Measurements from ENCODE around the gene PHLPP1.
"Not testable (repeated sequence)": the region's sequence is repeated elsewhere in the genome, so short reads cannot be mapped to it uniquely, and the experiment has no call there.

The PHLPP1 gene

GRCh38 chr18:62809445-62809844 lies 94.1 kb downstream of the PHLPP1 start:
- not testable (repeated sequence) for DNase-seq (ENCODE audit: low read depth in 2 of 2)

- no peak for DNase-seq (ENCODE audit: low read depth in 2 of 2)
These were observed 94.6 kb downstream of the PHLPP1 start for GRCh38 chr18:62809900-62810299.

- DNase-seq (ENCODE audit: low read depth in 2 of 2), result no peak
These were observed 95.3 kb downstream of the PHLPP1 start for GRCh38 chr18:62810682-62811081.

DNA sequence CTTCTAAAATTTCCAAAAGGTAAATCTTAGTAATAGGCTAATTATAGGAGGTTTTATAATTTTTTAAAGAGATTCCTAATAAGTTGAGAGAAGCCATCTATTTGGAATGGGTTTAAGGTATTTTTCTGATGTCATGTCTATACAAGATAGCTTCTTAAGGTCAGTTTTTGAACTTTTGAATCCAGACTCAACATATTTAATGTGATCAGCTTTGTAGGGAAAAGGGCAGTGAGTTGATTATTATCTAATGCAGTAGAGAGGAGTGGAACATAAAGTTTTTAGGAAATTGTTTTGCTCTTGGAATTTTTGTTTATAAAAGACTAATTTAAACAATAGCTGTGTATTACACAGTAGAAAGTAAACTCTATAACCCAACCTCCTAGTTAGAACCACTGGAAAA lies 96.3 kb downstream of the PHLPP1 start:
- no peak for DNase-seq (ENCODE audit: low read depth in 2 of 2)

DNA sequence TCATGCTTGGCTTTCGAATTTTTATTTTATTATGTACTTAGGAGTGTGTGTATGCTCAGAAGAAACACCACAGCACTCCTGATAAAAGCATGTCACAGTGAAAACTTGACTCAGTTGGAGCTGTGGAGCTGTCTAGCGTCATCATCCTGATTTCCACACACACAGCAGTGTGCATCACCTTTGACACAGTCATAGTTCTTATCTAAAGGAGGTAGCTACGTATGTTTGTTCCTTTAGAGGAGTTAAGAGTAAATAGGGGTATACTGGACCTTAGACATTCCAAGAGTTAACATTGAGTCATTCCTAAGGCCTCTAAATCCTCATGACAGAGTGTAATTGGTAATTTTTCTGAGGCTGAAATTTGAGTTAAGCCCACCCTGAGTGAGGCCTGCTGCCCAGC lies 96.9 kb downstream of the PHLPP1 start:
- DNase-seq (ENCODE audit: low read depth in 2 of 2), result no peak

- DNase-seq (ENCODE audit: low read depth in 2 of 2), result no peak
These were observed 97.5 kb downstream of the PHLPP1 start for GRCh38 chr18:62812876-62813275.

GRCh38 chr18:62814132-62814759 lies 98.9 kb downstream of the PHLPP1 start:
- DNase-seq (ENCODE audit: low read depth in 2 of 2), result no peak

GRCh38 chr18:62825382-62825781 lies 110.0 kb downstream of the PHLPP1 start:
- no peak for DNase-seq (ENCODE audit: low read depth in 2 of 2)

- no peak for DNase-seq (ENCODE audit: low read depth in 2 of 2)
These were observed 112.1 kb downstream of the PHLPP1 start for GRCh38 chr18:62827397-62827796.

GRCh38 chr18:62828091-62828640 lies 112.8 kb downstream of the PHLPP1 start:
- no peak for DNase-seq (ENCODE audit: low read depth in 2 of 2)

DNA sequence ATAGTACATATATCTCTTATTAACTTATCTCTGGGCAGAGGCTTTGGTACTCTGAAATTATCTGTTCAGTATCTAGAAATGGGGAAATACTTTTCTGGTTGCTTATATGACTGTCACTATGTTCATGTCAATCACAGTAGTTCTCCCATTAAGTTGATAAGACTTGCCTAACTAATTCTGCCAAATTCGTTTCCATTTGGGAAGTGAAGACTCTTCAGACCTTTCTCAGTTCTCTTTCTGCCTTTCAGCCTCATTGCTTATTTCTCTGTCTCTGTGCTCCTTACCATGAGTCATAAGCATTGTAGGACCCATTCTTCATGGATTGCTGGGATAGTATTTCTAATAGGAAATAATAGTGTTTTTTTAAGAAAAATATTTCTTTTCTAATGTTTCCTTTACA lies 113.5 kb downstream of the PHLPP1 start:
- no peak for DNase-seq (ENCODE audit: low read depth in 2 of 2)

- DNase-seq (ENCODE audit: low read depth in 2 of 2), result no peak
These were observed 114.6 kb downstream of the PHLPP1 start for GRCh38 chr18:62829936-62830335.

DNA sequence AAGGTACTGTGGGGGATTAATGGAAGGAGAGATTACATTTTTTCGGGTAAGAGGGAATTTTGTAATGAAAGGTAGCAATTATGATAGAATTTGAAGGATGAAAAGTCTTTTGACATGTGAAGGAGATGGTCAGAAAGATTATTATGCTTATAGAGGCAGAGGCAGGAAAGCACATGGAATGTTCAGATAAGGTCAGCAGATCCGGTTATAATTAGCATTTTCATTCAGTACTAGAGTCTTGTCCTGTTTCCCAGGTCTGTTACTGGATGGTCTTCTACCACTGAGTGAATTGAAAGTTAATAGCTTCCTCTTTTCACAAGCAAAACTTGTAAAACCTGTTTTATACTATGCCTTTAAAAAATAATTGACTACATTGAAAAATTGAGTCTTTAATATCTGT lies 116.9 kb downstream of the PHLPP1 start:
- DNase-seq (ENCODE audit: low read depth in 2 of 2), result no peak

GRCh38 chr18:62833494-62833893 lies 118.2 kb downstream of the PHLPP1 start:
- DNase-seq (ENCODE audit: low read depth in 2 of 2), result no peak

- no peak for DNase-seq (ENCODE audit: low read depth in 2 of 2)
These were observed 119.4 kb downstream of the PHLPP1 start for GRCh38 chr18:62834715-62835114.

DNA sequence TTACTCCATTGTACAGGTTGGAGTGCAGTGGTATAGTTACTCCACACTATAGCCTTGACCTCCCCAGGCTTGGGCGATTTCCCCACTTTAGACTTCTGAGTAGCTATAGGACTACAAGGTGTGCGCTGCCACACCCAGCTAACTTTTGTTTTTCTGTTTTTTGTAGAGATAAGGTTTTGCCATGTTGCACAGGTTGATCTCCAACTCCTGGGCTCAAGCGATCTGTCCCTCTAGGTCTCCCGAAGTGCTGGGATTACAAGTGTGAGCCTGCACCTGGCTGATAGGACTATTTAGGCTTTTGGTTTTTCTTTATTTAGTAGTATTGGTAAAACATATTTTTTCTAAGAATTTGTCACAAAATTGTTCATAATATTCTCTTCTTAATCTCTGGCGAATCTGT lies 121.7 kb downstream of the PHLPP1 start:
- DNase-seq (ENCODE audit: low read depth in 2 of 2), result no peak

DNA sequence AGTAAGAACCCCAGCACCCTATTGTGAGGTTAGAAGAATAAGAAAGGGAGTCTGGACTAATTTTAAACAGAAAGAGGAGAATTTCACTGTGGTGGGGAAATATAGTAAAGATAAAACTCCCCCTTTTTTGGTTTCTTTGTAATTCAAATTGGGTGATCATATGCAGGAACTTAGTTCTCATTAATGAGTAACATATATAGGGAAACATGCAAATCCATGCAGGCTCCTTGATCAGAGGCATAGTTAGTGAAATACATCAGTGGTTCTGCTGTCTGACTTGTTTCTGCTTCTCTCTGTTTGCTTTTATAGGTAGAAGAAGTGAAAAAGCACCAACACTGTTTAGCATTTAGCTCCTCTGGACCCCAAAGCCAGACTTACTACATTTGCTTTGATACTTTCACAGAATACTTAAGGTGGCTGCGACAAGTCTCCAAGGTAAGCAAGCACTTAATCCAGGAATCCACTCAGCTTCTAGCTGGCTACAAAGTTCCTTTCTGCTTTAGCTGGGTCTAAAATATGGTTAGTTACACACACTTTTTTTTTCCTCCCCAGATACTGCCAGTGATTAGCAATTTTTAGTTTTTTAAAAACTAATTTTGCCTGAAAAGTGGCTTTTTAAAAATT lies 123.2 kb downstream of the PHLPP1 start:
- DNase-seq (ENCODE audit: low read depth in 2 of 2), result no peak

GRCh38 chr18:62839874-62840713 lies 124.8 kb downstream of the PHLPP1 start:
- no peak for DNase-seq (ENCODE audit: low read depth in 2 of 2)

DNA sequence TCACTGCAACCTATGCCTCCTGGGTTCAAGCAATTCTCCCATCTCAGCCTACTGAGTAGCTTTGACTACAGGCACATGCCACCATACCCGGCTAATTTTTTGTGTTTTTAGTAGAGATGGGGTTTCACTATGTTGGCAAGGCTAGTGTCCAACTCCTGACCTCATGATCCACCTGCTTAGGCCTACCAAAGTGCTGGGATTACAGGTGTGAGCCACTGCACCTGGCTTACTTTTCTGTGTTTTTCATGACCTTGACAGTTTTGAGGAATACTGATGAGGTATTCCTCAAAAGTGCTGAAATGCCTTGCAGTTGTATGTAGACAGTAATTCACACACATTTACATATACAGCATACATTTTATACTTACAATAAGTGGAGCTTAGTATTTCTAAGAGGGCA lies 126.1 kb downstream of the PHLPP1 start:
- DNase-seq (ENCODE audit: low read depth in 2 of 2), result no peak

- no peak for DNase-seq (ENCODE audit: low read depth in 2 of 2)
These were observed 127.6 kb downstream of the PHLPP1 start for GRCh38 chr18:62842898-62843297.

DNA sequence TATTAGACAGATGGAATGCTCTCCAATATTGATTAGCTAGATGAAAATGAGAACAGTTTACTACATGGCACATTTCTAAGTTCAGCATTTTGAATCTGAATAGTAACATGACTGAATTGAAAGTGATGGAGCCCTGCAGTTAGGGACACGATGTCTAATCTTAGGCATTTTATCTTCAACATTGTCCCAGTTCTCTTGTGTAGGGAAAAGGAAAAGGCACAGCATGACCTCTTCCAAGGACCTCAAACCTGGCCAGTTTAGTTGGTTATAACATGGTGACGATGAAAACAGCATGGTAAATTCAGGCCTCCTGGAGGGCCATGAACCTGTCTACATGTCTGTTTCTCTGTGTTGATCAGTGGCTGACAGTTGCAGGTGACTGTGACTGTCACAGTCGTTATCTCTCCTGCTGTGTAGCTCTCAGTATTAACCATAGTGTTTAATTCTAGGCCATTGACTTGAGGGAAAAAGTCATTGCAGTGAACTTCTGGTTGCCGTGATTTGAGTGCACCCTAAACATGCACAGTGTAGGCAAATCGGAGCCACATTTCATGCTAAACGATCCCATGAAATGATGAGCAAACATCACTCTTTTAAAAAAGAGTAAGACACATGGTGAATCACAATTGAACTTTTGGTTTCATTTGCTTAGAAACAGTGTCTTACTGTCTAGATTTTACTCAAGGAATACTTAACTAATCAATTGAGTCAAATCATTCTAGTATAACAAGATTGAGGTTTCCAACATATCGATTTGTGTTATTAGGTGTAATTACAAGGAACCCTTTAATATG lies 129.7 kb downstream of the PHLPP1 start:
- peak; percentile 24 to 33 for DNase-seq (ENCODE audit: low read depth in 2 of 2)

GRCh38 chr18:62846313-62846712 lies 131.0 kb downstream of the PHLPP1 start:
- DNase-seq (ENCODE audit: low read depth in 2 of 2), result no peak
